NOMO-1 treated with DMSO at 0.1 percent for 48 hours (cell line): Measurements from ENCODE around the gene VPS51.
"Not testable (repeated sequence)": the region's sequence is repeated elsewhere in the genome, so short reads cannot be mapped to it uniquely, and the experiment has no call there.

Experiments used
- DNase-seq: peaks from one replicate; lab custom pipeline; 2025; ENCODE audit not compliant: unreplicated experiment; lab: John Stamatoyannopoulos, UW

The VPS51 gene

GRCh38 chr11:65132988-65133700 lies 37.1 kb downstream of the VPS51 start:
- DNase-seq, result peak; percentile 68

- no peak for DNase-seq
Observed at GRCh38 chr11:65133724-65134123, 37.7 kb downstream of the VPS51 start.

GRCh38 chr11:65134240-65134951 lies 38.4 kb downstream of the VPS51 start, which contains the start of gene SYVN1:
SYVN1 (minus strand) TSS chr11:65134519; CDS start chr11:65133601, 918 bp downstream.
- peak; percentile 83 for DNase-seq

GRCh38 chr11:65134952-65135632 lies 39.1 kb downstream of the VPS51 start:
- peak; percentile 96 for DNase-seq

- no peak for DNase-seq
Observed at GRCh38 chr11:65135633-65136145, 39.7 kb downstream of the VPS51 start.

GRCh38 chr11:65136515-65137096 lies 40.6 kb downstream of the VPS51 start:
- no peak for DNase-seq

GRCh38 chr11:65141896-65142494 lies 46.0 kb downstream of the VPS51 start:
- DNase-seq, result peak; percentile 17

- DNase-seq, result no peak
Observed at GRCh38 chr11:65147352-65148075, 51.5 kb downstream of the VPS51 start.

GRCh38 chr11:65148657-65149056 lies 52.6 kb downstream of the VPS51 start:
- no peak for DNase-seq

- not testable (repeated sequence) for DNase-seq
Observed at GRCh38 chr11:65150131-65150508, 54.1 kb downstream of the VPS51 start.

GRCh38 chr11:65150509-65151299 lies 54.7 kb downstream of the VPS51 start:
- DNase-seq, result peak; percentile 87

GRCh38 chr11:65151331-65151899 lies 55.4 kb downstream of the VPS51 start:
- DNase-seq, result peak; percentile 33

GRCh38 chr11:65152122-65152521 lies 56.1 kb downstream of the VPS51 start:
- DNase-seq, result peak; percentile 22

GRCh38 chr11:65156256-65156655 lies 60.2 kb downstream of the VPS51 start:
- DNase-seq, result peak; percentile 22

- DNase-seq, result no peak
Observed at GRCh38 chr11:65156926-65157325, 60.9 kb downstream of the VPS51 start.

GRCh38 chr11:65157336-65157735 lies 61.3 kb downstream of the VPS51 start:
- no peak for DNase-seq

- no peak for DNase-seq
Observed at GRCh38 chr11:65159012-65159411, 63.0 kb downstream of the VPS51 start.

- DNase-seq, result no peak
Observed at GRCh38 chr11:65160643-65161042, 64.6 kb downstream of the VPS51 start.
